ENCODE data around the gene GALNT14. TPM values are rescaled to one million over a fixed set of nuclear protein-coding genes. Genes with fewer than 3 reads are reported as not detected.
A peak's percentile ranks its signal among the peaks of the same experiment; 100 is the strongest.

GALNT14 gene
- total RNA-seq, 1 donor from 2014 or later = 2.1 TPM

DNA sequence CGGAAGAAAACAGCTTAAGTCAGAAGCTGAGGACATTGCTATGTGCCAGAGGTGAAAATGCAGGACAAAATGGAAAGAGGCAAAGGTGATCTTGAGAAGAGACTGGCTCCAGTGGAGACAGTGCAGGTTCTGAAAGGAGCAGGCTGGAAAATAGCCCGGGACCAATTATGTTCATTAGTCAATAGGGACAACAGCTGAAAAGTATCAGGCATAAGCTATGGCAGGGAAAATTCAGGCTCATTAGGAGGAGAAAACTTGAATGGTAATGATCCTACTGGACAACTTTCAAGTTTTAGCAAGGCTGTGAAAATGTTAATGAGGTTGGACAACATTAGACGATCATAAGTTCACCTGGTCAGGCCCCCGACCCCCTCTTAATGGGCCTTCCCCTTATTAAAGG lies 60.2 kb downstream of the GALNT14 start:
- peaks cover 3% of the 10 kb centered on the region for H3K4me1 Mint-ChIP-seq (ENCODE audit: low read depth, unreplicated experiment)
- H3K4me3 Mint-ChIP-seq (ENCODE audit: unreplicated experiment) = no peak overlapping the region
- Histone ChIP-seq H3K9me3 (ENCODE audit: insufficient read depth, low read depth, low read length) (peaks cover 2% of the 10 kb centered on the region), H3K4me3 (ENCODE audit: insufficient read depth, low read depth, low read length) (no peak overlapping the region), H3K27me3 (ENCODE audit: insufficient read depth, low read length) (no peaks in the 10 kb centered on the region), H3K79me2 (ENCODE audit: insufficient read depth, low read length) (no peaks in the 10 kb centered on the region), H3K36me3 (ENCODE audit: insufficient read depth, low read length) (no peaks in the 10 kb centered on the region), H4K20me1 (ENCODE audit: insufficient read depth, low read length) (no peaks in the 10 kb centered on the region), H3K9ac (ENCODE audit: low read length) (no peak overlapping the region), H3K4me1 (ENCODE audit: insufficient read depth, low read length) (no peaks in the 10 kb centered on the region), H3K4me2 (ENCODE audit: low read length) (no peak overlapping the region), H2AFZ (ENCODE audit: low read depth, low read length) (no peak overlapping the region), H3K27ac (ENCODE audit: low read depth, low read length) (no peak overlapping the region)
- no peak for DNase-seq (ENCODE audit: low read depth)
- peaks cover 8% of the 10 kb centered on the region for H3K9me3 Mint-ChIP-seq (ENCODE audit: unreplicated experiment)
- no peak for FAIRE-seq
- peaks cover 2% of the 10 kb centered on the region for H3K36me3 Mint-ChIP-seq (ENCODE audit: low read depth, unreplicated experiment)
- peaks cover 9% of the 10 kb centered on the region for H3K27me3 Mint-ChIP-seq (ENCODE audit: low read depth, unreplicated experiment)
- TF ChIP-seq, protein P1, sequence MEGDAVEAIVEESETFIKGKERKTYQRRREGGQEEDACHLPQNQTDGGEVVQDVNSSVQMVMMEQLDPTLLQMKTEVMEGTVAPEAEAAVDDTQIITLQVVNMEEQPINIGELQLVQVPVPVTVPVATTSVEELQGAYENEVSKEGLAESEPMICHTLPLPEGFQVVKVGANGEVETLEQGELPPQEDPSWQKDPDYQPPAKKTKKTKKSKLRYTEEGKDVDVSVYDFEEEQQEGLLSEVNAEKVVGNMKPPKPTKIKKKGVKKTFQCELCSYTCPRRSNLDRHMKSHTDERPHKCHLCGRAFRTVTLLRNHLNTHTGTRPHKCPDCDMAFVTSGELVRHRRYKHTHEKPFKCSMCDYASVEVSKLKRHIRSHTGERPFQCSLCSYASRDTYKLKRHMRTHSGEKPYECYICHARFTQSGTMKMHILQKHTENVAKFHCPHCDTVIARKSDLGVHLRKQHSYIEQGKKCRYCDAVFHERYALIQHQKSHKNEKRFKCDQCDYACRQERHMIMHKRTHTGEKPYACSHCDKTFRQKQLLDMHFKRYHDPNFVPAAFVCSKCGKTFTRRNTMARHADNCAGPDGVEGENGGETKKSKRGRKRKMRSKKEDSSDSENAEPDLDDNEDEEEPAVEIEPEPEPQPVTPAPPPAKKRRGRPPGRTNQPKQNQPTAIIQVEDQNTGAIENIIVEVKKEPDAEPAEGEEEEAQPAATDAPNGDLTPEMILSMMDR (IDR thresholded peaks at IDR 0.05; ENCODE audit: insufficient read depth, low read depth, low read length) = no peak
- no peak for TF ChIP-seq EZH2 (IDR thresholded peaks at IDR 0.05; ENCODE audit: insufficient read depth, low read length)
- H3K27ac Mint-ChIP-seq (ENCODE audit: unreplicated experiment) = no peak overlapping the region

DNA sequence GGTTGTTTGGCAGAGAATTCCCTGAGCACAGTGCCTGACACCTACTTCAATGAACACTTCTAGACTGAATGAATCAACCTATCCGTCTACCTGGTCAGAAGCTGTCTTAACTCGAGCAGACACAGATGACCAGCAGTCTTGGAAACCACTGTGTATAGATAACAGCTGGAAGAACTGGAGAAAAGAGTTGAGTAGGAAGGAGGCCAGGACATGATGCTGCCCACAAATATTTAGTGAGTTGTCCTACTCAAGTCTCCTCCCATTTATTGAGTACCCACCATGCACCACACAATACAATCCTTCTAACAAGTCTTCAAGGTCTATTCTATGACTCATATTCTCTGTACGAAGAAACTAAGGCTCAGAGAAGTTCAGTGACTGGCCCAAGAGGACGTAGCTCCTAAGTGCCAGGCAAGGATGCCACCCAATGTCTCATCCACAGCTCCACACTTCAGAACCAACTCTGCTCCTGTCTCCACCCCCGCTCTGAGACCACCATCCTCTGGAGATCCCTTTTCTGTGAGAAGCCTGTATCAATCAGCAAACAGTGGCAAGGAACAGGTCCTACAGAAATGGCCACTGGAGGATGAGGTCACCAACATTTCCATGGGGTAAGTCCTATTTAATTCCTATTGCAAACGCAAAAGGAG lies 62.2 kb downstream of the GALNT14 start:
- Histone ChIP-seq H3K9me3 (ENCODE audit: insufficient read depth, low read depth, low read length) (peaks cover 2% of the 10 kb centered on the region), H2AFZ (ENCODE audit: low read depth, low read length) (no peak overlapping the region), H3K27ac (ENCODE audit: low read depth, low read length) (no peak overlapping the region), H3K4me2 (ENCODE audit: low read length) (no peak overlapping the region), H3K4me3 (ENCODE audit: insufficient read depth, low read depth, low read length) (no peak overlapping the region), H3K79me2 (ENCODE audit: insufficient read depth, low read length) (no peaks in the 10 kb centered on the region), H4K20me1 (ENCODE audit: insufficient read depth, low read length) (no peaks in the 10 kb centered on the region), H3K27me3 (ENCODE audit: insufficient read depth, low read length) (no peaks in the 10 kb centered on the region), H3K4me1 (ENCODE audit: insufficient read depth, low read length) (no peaks in the 10 kb centered on the region), H3K9ac (ENCODE audit: low read length) (no peak overlapping the region), H3K36me3 (ENCODE audit: insufficient read depth, low read length) (no peaks in the 10 kb centered on the region)
- Mint-ChIP-seq H3K4me3 (ENCODE audit: unreplicated experiment) (no peak overlapping the region), H3K27ac (ENCODE audit: unreplicated experiment) (no peak overlapping the region), H3K36me3 (ENCODE audit: low read depth, unreplicated experiment) (peaks cover 2% of the 10 kb centered on the region), H3K4me1 (ENCODE audit: low read depth, unreplicated experiment) (peaks cover 3% of the 10 kb centered on the region), H3K9me3 (ENCODE audit: unreplicated experiment) (peaks cover 8% of the 10 kb centered on the region), H3K27me3 (ENCODE audit: low read depth, unreplicated experiment) (peaks cover 5% of the 10 kb centered on the region)
- FAIRE-seq = no peak
- peak; percentile 2 for DNase-seq (ENCODE audit: low read depth)
- TF ChIP-seq EZH2 (IDR thresholded peaks at IDR 0.05; ENCODE audit: insufficient read depth, low read length) = no peak
- TF ChIP-seq, protein P1 (IDR thresholded peaks at IDR 0.05; ENCODE audit: insufficient read depth, low read depth, low read length) = no peak

DNA sequence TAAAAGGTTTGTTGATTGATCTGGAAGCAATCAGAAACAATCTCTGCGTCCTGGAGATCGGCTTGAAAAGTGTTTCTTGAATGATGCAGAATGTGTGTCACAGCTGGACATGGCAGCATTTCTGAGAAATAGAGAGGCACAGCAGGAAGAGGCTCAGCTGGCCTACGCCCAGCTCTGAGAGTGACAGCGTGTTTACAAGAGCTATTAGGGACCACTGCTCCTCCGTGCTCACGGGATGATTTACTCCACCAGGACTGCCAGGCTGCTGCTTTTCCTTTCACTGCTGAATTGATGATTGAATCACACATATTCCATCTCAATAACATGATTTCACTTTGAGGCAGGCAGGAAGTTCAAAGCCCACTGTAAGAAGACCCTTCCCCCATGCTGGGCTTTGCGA lies 62.8 kb downstream of the GALNT14 start:
- Histone ChIP-seq H3K9ac (ENCODE audit: low read length) (no peak overlapping the region), H2AFZ (ENCODE audit: low read depth, low read length) (no peak overlapping the region), H3K9me3 (ENCODE audit: insufficient read depth, low read depth, low read length) (peaks cover 2% of the 10 kb centered on the region), H3K36me3 (ENCODE audit: insufficient read depth, low read length) (no peaks in the 10 kb centered on the region), H3K4me2 (ENCODE audit: low read length) (no peak overlapping the region), H3K4me3 (ENCODE audit: insufficient read depth, low read depth, low read length) (no peak overlapping the region), H3K27ac (ENCODE audit: low read depth, low read length) (no peak overlapping the region), H3K27me3 (ENCODE audit: insufficient read depth, low read length) (no peaks in the 10 kb centered on the region), H3K4me1 (ENCODE audit: insufficient read depth, low read length) (no peaks in the 10 kb centered on the region), H4K20me1 (ENCODE audit: insufficient read depth, low read length) (no peaks in the 10 kb centered on the region), H3K79me2 (ENCODE audit: insufficient read depth, low read length) (no peaks in the 10 kb centered on the region)
- FAIRE-seq (no peak), DNase-seq (ENCODE audit: low read depth) (no peak)
- Mint-ChIP-seq H3K27ac (ENCODE audit: unreplicated experiment) (no peak overlapping the region), H3K4me3 (ENCODE audit: unreplicated experiment) (no peak overlapping the region), H3K9me3 (ENCODE audit: unreplicated experiment) (peaks cover 8% of the 10 kb centered on the region), H3K4me1 (ENCODE audit: low read depth, unreplicated experiment) (peaks cover 3% of the 10 kb centered on the region), H3K27me3 (ENCODE audit: low read depth, unreplicated experiment) (peaks cover 7% of the 10 kb centered on the region), H3K36me3 (ENCODE audit: low read depth, unreplicated experiment) (peaks cover 2% of the 10 kb centered on the region)
- TF ChIP-seq, protein P1 (IDR thresholded peaks at IDR 0.05; ENCODE audit: insufficient read depth, low read depth, low read length) = no peak
